Prostate gland (tissue), 2 donors: Measurements from ENCODE around the gene RORC. TPM values are rescaled to one million over a fixed set of nuclear protein-coding genes. Genes with fewer than 3 reads are reported as not detected.

Experiments used
- DNase-seq: peaks from one replicate; pipeline ENCODE4 v3.0.0-alpha.2; 2019; ENCODE audit warnings: low spot score
- H3K27ac ChIP-seq, 2 donors: fragments of 200-600 bp; sonication (generic); 2 replicates each; pipeline ENCODE4 v1.5.1; 2017 to 2019
- H3K27me3 ChIP-seq: fragments of 200-600 bp; sonication (generic); replicated peaks from 2 replicates; pipeline ENCODE4 v1.5.1; 2019; ENCODE audit not compliant: insufficient read depth
- H3K36me3 ChIP-seq, 2 donors: fragments of 200-600 bp; sonication (generic); 1 replicate in 1 of 2; 2 replicates in 1 of 2; pipeline versions ENCODE4 v1.5.1 to v1.8.1; 2017 to 2019
- H3K4me1 ChIP-seq: fragments of 200-600 bp; sonication (generic); replicated peaks from 2 replicates; pipeline ENCODE4 v1.5.1; 2019
- H3K4me3 ChIP-seq, 2 donors: fragments of 200-600 bp; sonication (generic); 2 replicates each; pipeline ENCODE4 v1.5.1; 2017 to 2019
- H3K9me3 ChIP-seq: fragments of 200-600 bp; sonication (generic); 2 replicates; pipeline ENCODE4 v1.5.1; 2017
- POLR2A ChIP-seq: fragments of 450-650 bp; IDR thresholded peaks from one replicate; pipeline ENCODE4 v1.6.1; 2016; ENCODE audit warnings: antibody characterized with exemption, mild to moderate bottlenecking
- POLR2AphosphoS5 ChIP-seq: sonication (generic); formaldehyde crosslinking; IDR thresholded peaks from one replicate; pipeline ENCODE4 v1.6.1; 2017; ENCODE audit warnings: antibody characterized with exemption
- WGBS: methylation state at CpG from one replicate; pipeline ENCODE4 v1.1.5; 2018; 5-methylcytosine and 5-hydroxymethylcytosine counted together
- intact Hi-C: fragments of 100-400 bp; cut with DNase I; formaldehyde crosslinking; loops from one replicate; pipeline ENCODE4 v1.14.2; 2022
- total RNA-seq, 2 donors: library from RNA; depleted of rRNA; stranded (reverse); fragments of >200 nt; gene quantifications; one replicate each; pipeline ENCODE4 v1.1.0, GENCODE V29; 2016
- TF ChIP-seq, protein P1 (sequence below), 4 experiments: fragments of 200-600 bp in 2 of 4; fragments of 450-650 bp in 2 of 4; sonication (generic) in 2 of 4; IDR thresholded peaks; 1 replicate in 3 of 4; 2 replicates in 1 of 4; pipeline ENCODE4 v1.5.1; 2016 to 2019; ENCODE audit warnings: antibody characterized with exemption in 4 of 4, mild to moderate bottlenecking in 2 of 4, moderate library complexity in 2 of 4

Gene RORC
- total RNA-seq, 2 donors from 2014 or later: 51.8 to 73.2 TPM

DNA sequence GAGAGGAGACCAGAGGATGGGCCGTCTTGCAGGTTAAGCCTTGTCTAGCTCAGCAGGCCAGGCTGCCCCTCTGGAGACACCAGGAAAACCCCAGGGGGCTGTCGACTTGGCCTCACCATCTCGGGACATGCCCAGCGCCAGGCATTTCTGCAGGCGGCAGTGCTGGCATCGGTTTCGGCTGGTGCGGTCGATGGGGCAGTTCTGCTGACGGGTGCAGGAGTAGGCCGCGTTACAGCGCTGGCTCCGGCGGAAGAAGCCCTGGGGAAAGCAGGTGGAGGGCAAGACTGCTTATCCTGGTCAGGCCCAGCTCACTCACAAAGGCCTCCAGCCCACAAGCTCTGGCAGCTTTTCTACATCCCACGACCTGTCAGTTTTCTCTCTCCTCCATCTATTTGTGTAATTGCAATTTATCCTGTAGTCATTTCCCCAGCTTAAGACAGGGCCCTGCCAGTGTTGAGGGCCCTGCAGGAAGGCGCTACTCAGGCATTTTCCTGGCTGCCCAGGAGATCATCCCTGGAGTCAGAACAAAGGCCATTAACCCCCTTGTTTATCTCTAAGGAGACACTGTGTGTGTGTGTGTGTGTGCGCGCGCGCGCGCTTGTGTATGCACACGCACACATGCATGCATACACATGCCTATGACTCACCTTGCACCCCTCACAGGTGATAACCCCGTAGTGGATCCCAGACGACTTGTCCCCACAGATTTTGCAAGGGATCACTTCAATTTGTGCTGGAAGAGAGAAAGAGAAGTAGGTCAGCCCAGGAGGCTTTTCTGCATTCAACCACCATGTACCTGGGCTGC, 14.9 kb downstream of the RORC start:
- Histone ChIP-seq H3K27me3 (no peaks in the 10 kb centered on the region), H3K9me3 (no peaks in the 10 kb centered on the region), H3K4me3 (no peak overlapping the region), H3K36me3 (no peaks in the 10 kb centered on the region), H3K4me1 (no peaks in the 10 kb centered on the region), H3K27ac (no peak overlapping the region)
- 74% methylated on average over 26 of the region's 26 CpGs for WGBS
- DNase-seq: no peak
- intact Hi-C loops: no loop called here
- TF ChIP-seq, protein P1, sequence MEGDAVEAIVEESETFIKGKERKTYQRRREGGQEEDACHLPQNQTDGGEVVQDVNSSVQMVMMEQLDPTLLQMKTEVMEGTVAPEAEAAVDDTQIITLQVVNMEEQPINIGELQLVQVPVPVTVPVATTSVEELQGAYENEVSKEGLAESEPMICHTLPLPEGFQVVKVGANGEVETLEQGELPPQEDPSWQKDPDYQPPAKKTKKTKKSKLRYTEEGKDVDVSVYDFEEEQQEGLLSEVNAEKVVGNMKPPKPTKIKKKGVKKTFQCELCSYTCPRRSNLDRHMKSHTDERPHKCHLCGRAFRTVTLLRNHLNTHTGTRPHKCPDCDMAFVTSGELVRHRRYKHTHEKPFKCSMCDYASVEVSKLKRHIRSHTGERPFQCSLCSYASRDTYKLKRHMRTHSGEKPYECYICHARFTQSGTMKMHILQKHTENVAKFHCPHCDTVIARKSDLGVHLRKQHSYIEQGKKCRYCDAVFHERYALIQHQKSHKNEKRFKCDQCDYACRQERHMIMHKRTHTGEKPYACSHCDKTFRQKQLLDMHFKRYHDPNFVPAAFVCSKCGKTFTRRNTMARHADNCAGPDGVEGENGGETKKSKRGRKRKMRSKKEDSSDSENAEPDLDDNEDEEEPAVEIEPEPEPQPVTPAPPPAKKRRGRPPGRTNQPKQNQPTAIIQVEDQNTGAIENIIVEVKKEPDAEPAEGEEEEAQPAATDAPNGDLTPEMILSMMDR (IDR thresholded peaks at IDR 0.05): no peak
- TF ChIP-seq POLR2AphosphoS5 (no peak), POLR2A (no peak)

- no peak overlapping the region for H3K4me3 ChIP-seq
- H3K9me3 ChIP-seq: no peaks in the 10 kb centered on the region
- no peaks in the 10 kb centered on the region for H3K4me1 ChIP-seq
- no peak overlapping the region for H3K27ac ChIP-seq
- no peak for DNase-seq
- 70% methylated on average over 12 of the region's 12 CpGs for WGBS
- TF ChIP-seq, protein P1 (IDR thresholded peaks at IDR 0.05): no peak
- TF ChIP-seq POLR2A (no peak), POLR2AphosphoS5 (no peak)
- no peaks in the 10 kb centered on the region for H3K27me3 ChIP-seq
- H3K36me3 ChIP-seq: no peaks in the 10 kb centered on the region
- intact Hi-C loops: no loop called here
Measured at GRCh38 chr1:151815716-151816327, 15.8 kb downstream of the RORC start.

GRCh38 chr1:151814971-151815545, 16.5 kb downstream of the RORC start:
- no peak overlapping the region for H3K27ac ChIP-seq
- DNase-seq: no peak
- TF ChIP-seq POLR2AphosphoS5: no peak
- no peak for TF ChIP-seq POLR2A
- TF ChIP-seq, protein P1 (IDR thresholded peaks at IDR 0.05): no peak
- intact Hi-C loops: no loop called here
- no peaks in the 10 kb centered on the region for H3K9me3 ChIP-seq
- no peaks in the 10 kb centered on the region for H3K4me1 ChIP-seq
- WGBS: 79% methylated on average over 8 of the region's 8 CpGs
- H3K27me3 ChIP-seq: no peaks in the 10 kb centered on the region
- H3K4me3 ChIP-seq: no peak overlapping the region
- no peaks in the 10 kb centered on the region for H3K36me3 ChIP-seq

DNA sequence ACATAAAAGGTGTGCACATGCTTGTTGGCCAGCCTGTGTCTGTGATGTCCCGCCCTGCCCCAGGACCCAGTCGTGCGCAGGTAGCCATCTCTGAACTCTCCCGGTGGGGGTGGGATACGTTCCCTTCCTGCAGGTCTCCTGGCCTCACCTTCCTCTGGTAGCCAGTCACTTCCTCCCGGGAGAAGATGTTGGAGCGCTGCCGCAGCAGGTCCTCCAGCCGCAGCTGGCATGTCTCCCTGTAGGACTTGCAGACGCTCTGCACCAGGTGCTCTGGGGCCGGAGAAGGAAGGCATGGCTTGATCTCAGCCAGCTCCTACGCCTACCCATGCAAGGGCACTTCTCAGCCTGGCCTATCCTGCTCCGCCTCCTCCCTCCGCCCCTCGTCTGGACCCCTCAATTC, 17.2 kb downstream of the RORC start:
- WGBS: 87% methylated on average over 13 of the region's 15 CpGs
- Histone ChIP-seq H3K27me3 (no peaks in the 10 kb centered on the region), H3K9me3 (no peaks in the 10 kb centered on the region), H3K36me3 (no peaks in the 10 kb centered on the region), H3K4me3 (no peak overlapping the region), H3K27ac (no peak overlapping the region), H3K4me1 (no peaks in the 10 kb centered on the region)
- no peak for DNase-seq
- intact Hi-C loops: no loop called here
- no peak for TF ChIP-seq POLR2AphosphoS5
- no peak for TF ChIP-seq POLR2A
- TF ChIP-seq, protein P1 (IDR thresholded peaks at IDR 0.05): no peak
